Eye (tissue), 1 donor: ENCODE results near the gene MYH7B.

ENCODE experiments used
- DNase-seq: peaks from one replicate; pipeline ENCODE4 v3.0.0-alpha.2; 2015

The MYH7B gene

GRCh38 chr20:34955231-34956040, at the start of gene MYH7B, which contains the start of gene GSS:
Gene MYH7B (plus strand): TSS chr20:34955868. CDS start chr20:34978006, 22,138 bp downstream.
Gene GSS (minus strand): TSS chr20:34955806. CDS start chr20:34951852, 3,954 bp downstream.
- DNase-seq, result peak; percentile 99

DNA sequence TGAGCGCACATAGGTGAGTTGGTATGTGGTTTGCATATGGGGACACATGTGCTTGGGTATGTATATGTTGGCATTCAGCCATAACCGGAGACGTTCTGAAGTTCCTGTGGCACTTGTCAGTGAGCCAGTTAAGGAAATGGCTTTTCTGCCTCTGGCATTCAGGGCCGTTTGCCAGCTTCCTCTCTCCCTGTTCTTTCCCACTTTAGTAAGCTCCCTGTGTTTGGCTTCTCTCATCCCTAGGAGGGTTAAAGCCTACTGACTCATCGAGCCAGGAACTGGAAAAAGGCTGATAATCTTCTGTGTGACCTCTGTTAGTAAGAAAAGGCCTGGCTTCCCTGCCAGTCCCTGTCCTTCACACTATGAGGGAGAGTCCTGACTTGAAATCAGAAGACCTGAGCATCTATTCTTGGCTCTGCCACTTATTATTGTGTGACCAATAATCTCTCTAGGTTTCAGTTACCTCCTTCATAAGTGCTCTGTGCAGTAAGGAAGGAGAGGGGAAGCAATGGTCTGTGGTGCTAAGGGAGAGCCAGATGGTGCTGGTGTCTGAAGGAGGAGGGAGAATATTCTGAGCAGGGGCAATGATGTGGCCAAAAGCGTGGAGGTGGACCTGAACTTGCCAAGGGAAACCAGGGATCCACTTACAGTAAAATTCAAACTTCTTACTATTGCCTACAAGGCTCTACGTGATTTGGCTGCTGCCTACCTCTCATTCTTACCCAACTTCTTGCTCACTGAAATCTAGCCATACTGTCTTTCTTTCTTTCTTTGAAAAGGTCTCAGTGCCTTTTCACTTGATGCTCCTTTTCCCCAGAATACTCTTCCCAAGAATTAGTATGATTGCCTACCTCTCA, 47.8 kb upstream of the MYH7B start:
- peak; percentile 48 for DNase-seq

DNA sequence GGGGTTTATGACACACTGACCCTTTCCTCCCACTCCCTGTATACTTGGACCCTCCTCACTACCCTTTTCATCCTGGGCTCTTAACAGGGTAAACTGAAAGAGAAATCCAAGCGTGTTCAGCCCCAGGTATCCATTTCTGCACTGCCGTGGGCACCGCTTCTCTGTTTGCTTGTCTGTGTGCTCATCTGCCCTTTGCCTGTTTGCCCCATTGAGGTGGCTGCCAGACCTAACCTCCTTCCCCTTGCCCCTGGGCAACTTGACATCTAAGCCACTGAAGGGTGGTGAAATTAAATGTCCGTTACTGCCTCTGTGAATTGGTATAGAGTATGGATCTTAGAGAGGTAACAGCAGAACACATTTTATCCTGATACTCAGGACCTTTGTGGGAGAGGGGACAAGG, 40.5 kb upstream of the MYH7B start:
- no peak for DNase-seq

DNA sequence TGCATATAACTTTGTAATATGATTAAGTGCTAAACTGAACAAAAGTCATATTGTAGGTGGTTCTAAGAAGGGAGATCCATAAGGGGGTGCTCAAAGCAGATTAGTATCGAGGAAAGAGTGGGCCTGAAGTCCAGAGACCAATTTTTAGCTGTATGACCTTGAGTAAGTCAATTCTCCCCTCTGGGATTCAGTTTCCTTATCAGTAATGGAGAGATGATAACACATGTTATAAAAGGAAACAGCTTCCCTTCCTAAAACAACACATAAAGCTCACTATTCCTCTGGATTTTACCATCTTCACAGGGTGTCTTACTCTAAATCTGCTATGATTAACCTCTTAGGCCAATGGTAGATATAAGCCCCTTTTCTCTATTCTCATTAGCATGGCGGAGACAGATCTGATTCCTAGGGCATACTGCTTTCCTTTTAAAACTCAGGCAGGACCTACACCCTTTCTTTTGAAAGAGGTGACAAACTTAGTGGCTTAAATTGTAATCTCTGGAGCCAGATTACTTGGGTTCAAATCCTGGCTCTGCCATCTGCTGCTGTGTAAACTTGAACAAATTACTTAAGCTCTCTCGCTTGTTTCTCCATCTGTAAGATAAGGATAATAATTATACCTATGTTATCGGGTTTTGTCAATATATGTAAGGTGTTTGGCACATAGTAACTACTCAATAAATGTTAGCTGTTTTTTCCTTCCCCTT, 39.8 kb upstream of the MYH7B start:
- DNase-seq, result no peak

DNA sequence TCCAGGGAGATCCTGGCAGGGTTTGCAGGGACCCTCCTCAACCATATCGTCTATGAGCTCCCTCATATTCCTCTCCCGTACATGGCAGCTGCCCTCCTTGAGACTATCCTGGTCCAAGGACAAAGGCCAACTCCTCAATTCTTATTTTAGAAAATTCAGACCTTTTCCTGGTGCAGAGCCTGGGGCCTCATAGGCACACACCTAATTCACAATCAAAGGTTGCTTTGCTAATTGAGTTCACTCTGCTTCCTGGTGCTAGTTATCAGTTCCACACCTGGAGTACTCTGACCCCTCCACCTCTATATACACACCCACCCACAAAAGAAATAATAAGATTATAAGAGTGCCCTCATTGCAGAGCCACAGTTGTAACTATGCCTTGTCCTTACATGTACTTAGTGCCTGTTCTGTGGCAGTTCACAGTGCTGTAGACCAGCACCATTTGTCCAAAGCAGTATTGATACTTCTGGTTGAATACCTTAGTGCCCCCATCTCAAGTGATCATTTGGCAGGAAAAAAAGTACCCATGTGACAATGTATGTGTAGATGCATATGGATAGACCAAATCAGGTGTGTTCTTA, 38.8 kb upstream of the MYH7B start:
- no peak for DNase-seq

- DNase-seq, result no peak
Observed at GRCh38 chr20:34920055-34920454, 35.6 kb upstream of the MYH7B start.

- DNase-seq, result no peak
Observed at GRCh38 chr20:34921436-34921835, 34.2 kb upstream of the MYH7B start.

- DNase-seq, result no peak
Observed at GRCh38 chr20:34922654-34923381, 32.9 kb upstream of the MYH7B start.

- DNase-seq, result no peak
Observed at GRCh38 chr20:34923414-34923813, 32.3 kb upstream of the MYH7B start.

GRCh38 chr20:34925341-34925740, 30.3 kb upstream of the MYH7B start:
- DNase-seq, result no peak

GRCh38 chr20:34925981-34926380, 29.7 kb upstream of the MYH7B start:
- no peak for DNase-seq

GRCh38 chr20:34926581-34926980, 29.1 kb upstream of the MYH7B start:
- no peak for DNase-seq

DNA sequence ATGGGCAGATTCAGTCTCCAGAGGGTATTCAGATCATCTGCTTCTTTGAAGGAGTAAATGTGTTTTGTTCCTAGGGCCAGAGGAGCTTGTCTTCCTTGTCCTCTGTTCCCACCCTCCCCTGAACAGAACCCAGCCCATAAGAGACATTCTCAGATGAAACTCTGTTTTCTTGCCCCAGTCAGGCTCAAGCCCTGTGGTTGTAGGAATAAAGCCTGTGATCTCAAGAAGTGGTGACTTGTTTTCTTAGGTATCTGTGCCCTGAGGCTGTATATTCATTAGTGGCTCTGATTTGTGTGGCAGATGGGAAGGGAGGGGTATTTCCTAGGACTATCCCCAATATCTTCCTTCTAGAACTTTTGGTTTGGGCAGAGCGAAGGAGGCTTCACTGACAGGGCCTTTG, 27.9 kb upstream of the MYH7B start:
- peak; percentile 3 for DNase-seq

DNA sequence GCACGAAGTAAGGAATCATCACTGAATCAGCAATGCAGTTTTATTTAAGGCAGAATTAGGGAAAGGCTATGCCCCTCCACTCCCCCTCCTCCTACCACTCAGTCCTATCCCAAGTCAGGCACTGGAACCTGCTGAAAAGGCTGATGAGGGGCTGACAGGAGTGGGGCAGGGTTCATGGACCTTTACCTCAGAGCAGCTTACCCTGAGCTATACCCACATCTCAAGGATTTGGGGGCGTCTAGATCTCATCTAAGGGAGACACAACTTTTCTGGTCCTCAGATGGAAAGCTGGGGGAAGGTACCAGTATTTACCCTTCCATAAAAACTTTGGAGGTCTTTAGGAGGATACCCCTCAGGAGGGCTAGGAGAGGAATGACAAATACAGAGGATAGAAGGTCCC, 27.3 kb upstream of the MYH7B start:
- no peak for DNase-seq

DNA sequence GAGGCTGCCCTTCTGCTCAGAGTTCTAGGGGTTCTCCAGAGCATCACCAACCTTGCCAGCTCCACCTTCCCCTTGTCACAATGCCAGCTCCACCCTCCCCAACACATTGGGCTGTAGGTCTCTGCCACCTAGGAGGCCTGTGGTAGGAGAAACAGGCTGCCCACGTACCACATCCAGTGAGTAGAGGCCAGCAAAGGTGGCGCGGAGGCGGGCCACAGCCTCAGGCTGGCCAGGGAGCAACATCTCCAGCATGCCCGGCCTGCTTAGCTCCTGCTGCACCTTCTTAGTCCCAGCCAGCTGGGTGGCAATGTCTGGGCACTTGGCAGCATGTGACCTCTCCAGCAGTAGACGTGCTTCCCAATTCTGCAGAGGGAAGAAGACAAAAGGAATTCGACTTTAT, 23.9 kb upstream of the MYH7B start:
- DNase-seq, result no peak

- DNase-seq, result no peak
Observed at GRCh38 chr20:34938466-34939163, 17.1 kb upstream of the MYH7B start.

- no peak for DNase-seq
Observed at GRCh38 chr20:34940081-34940481, 15.6 kb upstream of the MYH7B start.

GRCh38 chr20:34941226-34941625, 14.4 kb upstream of the MYH7B start:
- no peak for DNase-seq

- no peak for DNase-seq
Observed at GRCh38 chr20:34942301-34942700, 13.4 kb upstream of the MYH7B start.

DNA sequence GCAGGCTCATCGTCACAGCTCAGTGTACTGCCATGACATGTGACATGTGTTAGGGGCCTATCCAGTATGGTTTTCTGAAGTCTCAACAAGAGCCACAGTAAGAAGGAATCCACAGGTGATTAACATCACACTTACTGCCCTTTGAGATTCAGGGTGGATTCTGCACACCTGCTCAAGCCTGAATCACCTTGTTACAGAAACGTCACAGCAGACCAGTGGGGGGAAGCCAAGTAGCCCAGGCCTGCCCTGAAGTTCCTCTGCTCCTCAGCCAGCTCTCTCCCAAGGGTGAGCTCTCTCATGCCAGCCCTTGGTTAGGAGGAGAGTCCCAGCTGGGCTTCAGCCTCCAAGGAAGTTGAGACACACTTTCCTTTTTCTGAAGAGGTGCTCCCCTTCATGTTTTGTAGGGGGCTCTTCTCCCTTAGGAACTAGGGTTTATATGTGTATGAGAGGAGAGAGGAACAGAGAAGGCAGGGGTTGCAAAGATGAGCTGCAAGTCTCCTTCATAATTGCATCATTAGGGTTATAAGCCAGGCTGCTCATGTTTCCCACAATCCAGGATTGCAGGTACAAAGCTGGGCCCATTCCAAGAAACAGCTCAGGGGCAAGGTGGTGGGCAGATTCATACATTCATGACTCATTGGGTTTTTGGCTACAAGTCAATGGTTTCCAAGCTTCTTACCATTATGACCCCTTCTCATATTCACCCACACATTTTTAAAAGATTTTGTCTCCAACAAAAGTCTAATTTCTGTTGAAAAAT, 11.7 kb upstream of the MYH7B start:
- no peak for DNase-seq
